HUES48 (cell line): ENCODE results near the gene RAPGEF1.
"Not testable (repeated sequence)": the region's sequence is repeated elsewhere in the genome, so short reads cannot be mapped to it uniquely, and the experiment has no call there.

Experiments
- H3K27ac ChIP-seq: one replicate; pipeline ENCODE4 v1.7.0; 2013; ENCODE audit warnings: low read depth, low read length, inconsistent platforms
- H3K27me3 ChIP-seq: 2 replicates; pipeline ENCODE4 v1.6.1; 2013; ENCODE audit warnings: mild to moderate bottlenecking, low read length; ENCODE audit not compliant: control insufficient read depth, insufficient read depth
- H3K36me3 ChIP-seq: 2 replicates; pipeline ENCODE4 v1.6.1; 2013; ENCODE audit warnings: low read length; ENCODE audit not compliant: control insufficient read depth, insufficient read depth
- H3K4me1 ChIP-seq: 2 replicates; pipeline ENCODE4 v1.6.1; 2013; ENCODE audit warnings: mild to moderate bottlenecking, low read length; ENCODE audit not compliant: control insufficient read depth, insufficient read depth
- H3K4me3 ChIP-seq: 2 replicates; pipeline ENCODE4 v1.5.1; 2013; ENCODE audit warnings: mild to moderate bottlenecking, low read depth, low read length
- H3K9ac ChIP-seq: 2 replicates; pipeline ENCODE4 v1.6.1; 2013; ENCODE audit warnings: mild to moderate bottlenecking, low read depth, low read length, moderate library complexity
- H3K9me3 ChIP-seq: 2 replicates; pipeline ENCODE4 v1.6.1; 2013; ENCODE audit warnings: low read length; ENCODE audit not compliant: control insufficient read depth, insufficient read depth

Gene RAPGEF1

DNA sequence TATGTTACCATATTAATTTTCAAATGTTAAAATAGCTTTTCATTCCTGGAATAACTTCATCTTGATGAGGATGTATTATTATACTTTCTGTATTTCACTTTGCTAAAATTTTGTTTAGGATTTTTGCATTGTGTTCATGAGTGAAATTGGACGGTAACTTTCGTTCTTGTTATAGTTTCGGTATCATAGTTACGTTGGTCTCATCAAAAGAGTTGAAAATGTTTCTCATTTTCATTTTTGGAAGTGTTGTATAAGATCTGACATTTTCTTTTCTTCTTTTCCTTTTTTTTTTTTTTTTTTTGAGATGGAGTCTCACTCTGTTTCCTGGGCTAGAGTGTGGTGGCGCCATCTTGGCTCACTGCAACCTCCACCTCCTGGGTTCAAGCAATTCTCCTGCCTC, 174.5 kb downstream of the RAPGEF1 start:
- H3K36me3 ChIP-seq = no peaks in the 10 kb centered on the region
- H3K27ac ChIP-seq = no peak overlapping the region
- H3K9ac ChIP-seq = no peak overlapping the region

GRCh38 chr9:131562032-131562959, 177.6 kb downstream of the RAPGEF1 start:
- peaks cover 3% of the 10 kb centered on the region; the same call in 1 of the 2 replicates for H3K9me3 ChIP-seq
- H3K36me3 ChIP-seq = no peaks in the 10 kb centered on the region
- H3K27ac ChIP-seq = no peak overlapping the region
- no peaks in the 10 kb centered on the region for H3K27me3 ChIP-seq
- H3K4me1 ChIP-seq = no peaks in the 10 kb centered on the region
- H3K9ac ChIP-seq = no peak overlapping the region
- H3K4me3 ChIP-seq = no peak overlapping the region

More for the DNA sequence above, 174.5 kb downstream of the RAPGEF1 start:
- H3K27me3 ChIP-seq = no peaks in the 10 kb centered on the region
- no peak overlapping the region for H3K4me3 ChIP-seq
- H3K9me3 ChIP-seq = peaks cover 3% of the 10 kb centered on the region; the same call in 1 of the 2 replicates
- H3K4me1 ChIP-seq = no peaks in the 10 kb centered on the region

- H3K36me3 ChIP-seq = no peaks in the 10 kb centered on the region
Measured at GRCh38 chr9:131559421-131560000, 180.4 kb downstream of the RAPGEF1 start.

DNA sequence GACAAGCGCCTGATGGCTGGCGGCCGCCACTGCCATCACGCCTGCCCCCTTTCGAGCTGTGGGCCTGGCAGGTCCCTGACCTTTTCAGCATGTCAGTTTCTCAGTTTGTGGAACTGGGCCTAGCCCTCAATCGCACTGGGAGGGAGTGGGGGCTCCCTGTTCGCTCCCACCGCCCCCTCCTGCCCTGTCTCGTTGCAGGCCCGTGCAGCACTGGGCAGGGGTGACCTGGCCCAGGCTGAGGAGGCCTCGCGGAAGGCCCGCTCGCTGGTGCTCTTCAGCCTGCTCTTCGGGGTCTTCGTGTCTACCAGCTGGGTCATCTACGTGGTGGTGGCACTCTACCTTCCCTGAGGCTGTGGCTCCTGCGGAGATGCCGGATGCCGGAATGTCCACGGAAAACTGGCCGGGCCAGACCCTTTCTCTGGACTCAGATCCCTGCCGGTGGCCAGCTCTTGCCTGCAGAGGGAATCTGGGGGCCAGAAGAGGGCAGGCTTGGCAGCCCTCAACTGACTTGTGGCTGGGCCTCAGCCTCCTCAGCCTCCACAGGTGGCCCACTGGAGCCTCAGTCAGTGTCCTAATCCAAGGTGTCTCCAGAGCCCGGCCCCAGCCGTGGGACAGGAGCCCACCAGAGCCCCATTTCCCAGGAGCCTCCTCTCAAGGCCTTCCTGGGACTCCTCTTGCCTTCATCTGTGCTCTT, 181.9 kb downstream of the RAPGEF1 start:
- Histone ChIP-seq H3K4me1 (no peaks in the 10 kb centered on the region), H3K9me3 (peaks cover 3% of the 10 kb centered on the region; the same call in 1 of the 2 replicates), H3K36me3 (no peaks in the 10 kb centered on the region), H3K27ac (no peak overlapping the region), H3K27me3 (peaks cover 24% of the 10 kb centered on the region), H3K9ac (no peak overlapping the region), H3K4me3 (no peak overlapping the region)

More at GRCh38 chr9:131559421-131560000, 180.4 kb downstream of the RAPGEF1 start:
- Histone ChIP-seq H3K27me3 (peaks cover 17% of the 10 kb centered on the region), H3K9ac (no peak overlapping the region), H3K4me3 (no peak overlapping the region), H3K4me1 (no peaks in the 10 kb centered on the region), H3K27ac (no peak overlapping the region), H3K9me3 (peaks cover 3% of the 10 kb centered on the region; the same call in 1 of the 2 replicates)

DNA sequence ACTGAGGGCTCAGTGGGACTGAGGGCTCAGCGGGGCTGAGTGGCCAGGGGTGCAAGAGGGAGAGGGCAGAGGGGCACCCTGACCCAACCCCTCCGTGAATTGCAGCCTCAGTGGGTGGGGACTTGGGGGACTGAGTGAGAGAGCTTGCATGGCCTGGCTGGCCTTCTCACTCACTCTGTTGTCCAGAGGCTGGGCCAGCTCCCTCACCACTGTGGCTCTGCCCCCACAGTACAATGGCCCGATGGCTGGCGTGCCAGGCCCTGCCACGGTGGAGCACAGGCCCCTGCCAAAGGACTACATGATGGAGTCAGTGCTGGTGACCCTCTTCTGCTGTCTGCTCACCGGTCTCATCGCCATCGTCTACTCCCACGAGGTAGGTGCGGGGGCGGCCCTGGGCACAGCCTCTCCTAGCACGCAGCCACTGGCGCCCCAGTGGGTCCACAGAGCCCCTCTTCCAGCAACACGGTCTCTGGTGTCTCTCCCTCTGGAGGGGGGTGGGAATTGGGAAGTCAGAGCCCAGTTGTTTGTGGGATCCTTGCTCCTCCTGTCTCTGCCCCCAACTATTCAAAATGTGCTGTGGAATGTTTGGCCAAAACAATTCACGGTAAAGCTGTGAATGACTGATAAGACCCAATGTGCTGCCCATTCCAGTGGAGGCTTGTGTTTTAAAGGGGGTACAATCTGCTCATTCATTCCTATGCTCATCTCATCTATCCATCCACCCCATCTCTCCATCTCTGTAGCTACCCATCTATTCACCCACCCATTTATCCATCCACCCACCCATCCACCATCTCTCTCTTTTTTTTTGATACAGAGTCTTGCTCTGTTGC, 183.8 kb downstream of the RAPGEF1 start:
- no peak overlapping the region for H3K27ac ChIP-seq
- no peaks in the 10 kb centered on the region; the same call in 1 of the 2 replicates for H3K9me3 ChIP-seq
- no peaks in the 10 kb centered on the region for H3K36me3 ChIP-seq
- H3K4me3 ChIP-seq = no peak overlapping the region
- H3K27me3 ChIP-seq = peaks cover 24% of the 10 kb centered on the region
- H3K4me1 ChIP-seq = no peaks in the 10 kb centered on the region
- H3K9ac ChIP-seq = no peak overlapping the region

DNA sequence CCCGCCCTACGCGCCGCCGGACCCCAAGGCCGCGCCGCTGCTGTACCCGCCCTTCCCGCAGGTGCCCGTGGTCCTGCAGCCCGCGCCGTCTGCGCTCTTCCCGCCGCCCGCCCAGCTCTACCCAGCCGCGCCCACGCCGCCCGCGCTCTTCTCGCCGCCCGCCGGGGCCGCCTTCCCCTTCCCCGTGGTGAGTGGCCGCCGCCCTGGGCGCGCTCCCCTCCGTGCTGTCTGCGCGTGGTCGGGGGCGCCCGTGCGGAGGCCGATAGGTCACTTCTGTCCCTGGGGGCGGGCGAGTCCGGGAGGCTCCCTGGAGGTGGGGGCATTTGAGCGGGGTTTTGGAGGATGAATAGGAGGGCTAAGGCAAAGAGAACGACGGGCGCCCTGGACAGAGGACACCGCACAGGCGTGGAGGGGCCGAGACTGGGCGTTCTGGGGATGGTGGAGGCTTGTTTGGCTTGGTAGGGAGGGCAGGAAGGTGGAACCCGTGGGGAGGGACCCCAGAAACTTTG, 185.0 kb downstream of the RAPGEF1 start:
- H3K36me3 ChIP-seq = no peaks in the 10 kb centered on the region
- H3K27me3 ChIP-seq = peaks cover 24% of the 10 kb centered on the region
- no peaks in the 10 kb centered on the region for H3K9me3 ChIP-seq
- no peak overlapping the region for H3K9ac ChIP-seq
- no peak overlapping the region for H3K27ac ChIP-seq
- no peaks in the 10 kb centered on the region for H3K4me1 ChIP-seq
- H3K4me3 ChIP-seq = peak overlapping the region; percentile 54; the same call in 1 of the 2 replicates

DNA sequence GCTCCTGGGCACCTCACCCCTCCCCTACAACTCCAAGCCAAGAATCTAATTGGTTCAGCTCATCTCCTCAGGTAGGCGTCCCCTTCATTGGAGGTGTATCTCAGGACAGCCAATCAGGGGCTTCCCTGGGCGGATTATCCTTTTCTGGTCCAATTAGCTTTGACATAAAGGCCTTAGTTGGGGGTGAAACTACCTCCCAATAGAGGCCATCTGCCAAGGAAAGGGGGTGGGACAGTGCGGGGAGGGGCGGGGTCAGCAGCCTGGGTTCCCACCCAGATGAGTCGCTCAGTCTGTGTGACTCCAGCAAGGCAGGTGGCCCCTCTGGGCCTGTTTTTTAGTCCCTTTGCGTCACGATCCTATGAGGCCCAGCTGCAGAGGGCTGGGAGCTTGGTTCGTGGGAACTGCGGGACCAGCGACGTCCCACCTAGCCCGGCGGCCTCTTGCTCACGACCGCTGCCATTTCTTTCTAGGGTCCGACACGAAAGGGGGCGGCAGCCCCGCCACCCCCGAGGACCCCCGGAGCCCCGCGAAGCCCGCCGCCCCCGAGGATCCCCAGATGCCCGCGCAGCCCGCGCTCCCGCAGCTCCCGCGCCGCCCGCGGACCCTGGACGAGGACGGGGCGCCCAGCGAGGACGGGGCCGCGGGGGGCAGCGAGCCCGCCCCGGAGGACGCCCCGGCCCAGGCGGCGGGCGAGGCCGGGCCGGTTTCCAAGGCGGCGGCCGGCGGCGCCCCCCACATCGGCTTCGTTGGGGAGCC, 185.6 kb downstream of the RAPGEF1 start:
- Histone ChIP-seq H3K9ac (no peak overlapping the region), H3K27ac (no peak overlapping the region), H3K9me3 (no peaks in the 10 kb centered on the region), H3K27me3 (peaks cover 24% of the 10 kb centered on the region), H3K4me1 (no peaks in the 10 kb centered on the region), H3K4me3 (peak overlapping the region; percentile 54; the same call in 1 of the 2 replicates), H3K36me3 (no peaks in the 10 kb centered on the region)

GRCh38 chr9:131552030-131552429, 187.8 kb downstream of the RAPGEF1 start:
- Histone ChIP-seq H3K27me3 (peaks cover 31% of the 10 kb centered on the region), H3K27ac (no peak overlapping the region), H3K4me1 (no peaks in the 10 kb centered on the region), H3K36me3 (no peaks in the 10 kb centered on the region), H3K9me3 (no peaks in the 10 kb centered on the region), H3K4me3 (no peak overlapping the region), H3K9ac (no peak overlapping the region)

DNA sequence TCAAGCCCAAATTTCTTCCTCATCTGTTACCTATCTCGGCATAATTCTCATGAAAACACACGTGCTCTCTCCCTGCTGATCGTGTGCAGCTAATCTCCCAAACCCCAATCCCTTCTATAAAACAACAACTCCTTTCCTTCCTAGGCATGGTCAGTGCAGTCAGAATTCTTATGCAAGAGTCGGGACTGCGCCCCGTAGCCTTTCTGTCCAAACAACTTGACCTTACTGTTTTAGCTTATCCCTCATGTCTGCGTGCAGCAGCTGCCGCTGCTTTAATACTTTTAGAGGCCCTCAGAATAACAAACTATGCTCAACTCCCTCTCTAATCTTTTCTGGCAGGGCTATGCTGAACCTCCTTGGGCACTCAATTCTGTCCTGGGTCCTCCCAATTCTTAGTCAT, 189.4 kb downstream of the RAPGEF1 start:
- not testable (repeated sequence) for H3K36me3 ChIP-seq, H3K4me1 ChIP-seq, H3K27ac ChIP-seq, H3K9ac ChIP-seq, H3K9me3 ChIP-seq, H3K4me3 ChIP-seq
- H3K27me3 ChIP-seq = peaks cover 37% of the 10 kb centered on the region

DNA sequence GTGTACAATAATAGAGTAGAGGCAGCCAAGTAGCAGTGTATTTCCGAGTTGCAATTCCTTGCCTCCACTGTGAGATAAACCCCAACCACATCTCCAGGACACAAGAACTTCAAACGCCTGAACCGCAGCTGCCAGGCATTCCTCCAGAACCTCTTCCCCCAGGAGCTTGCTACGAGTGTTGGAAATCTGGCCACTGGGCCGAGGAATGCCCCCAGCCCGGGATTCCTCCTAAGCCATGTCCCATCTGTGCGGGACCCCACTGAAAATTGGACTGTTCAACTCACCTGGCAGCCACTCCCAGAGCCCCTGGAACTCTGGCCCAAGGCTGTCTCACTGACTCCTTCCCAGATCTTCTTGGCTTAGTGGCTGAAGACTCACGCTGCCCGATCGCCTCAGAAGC, 190.7 kb downstream of the RAPGEF1 start:
- H3K27me3 ChIP-seq = peaks cover 41% of the 10 kb centered on the region
- H3K36me3 ChIP-seq, H3K9me3 ChIP-seq, H3K4me3 ChIP-seq, H3K27ac ChIP-seq, H3K9ac ChIP-seq, H3K4me1 ChIP-seq: not testable (repeated sequence)
